ENCODE measurements around the gene UNC5B.
A peak's percentile ranks its signal among the peaks of the same experiment; 100 is the strongest.

The UNC5B gene

GRCh38 chr10:71281646-71282322 lies 69.4 kb downstream of the UNC5B start:
- no peaks in the 10 kb centered on the region for H3K36me3 ChIP-seq (replicated peaks)
- H3K27me3 ChIP-seq (ENCODE audit: low read depth): no peaks in the 10 kb centered on the region
- DNase-seq (ENCODE audit: low spot score in 2 of 2): no peak
- in situ Hi-C loops (cut with MboI; ENCODE audit: low sequenced_read_pairs): no loop called here
- no peak overlapping the region for H3K4me3 ChIP-seq
- H3K9me3 ChIP-seq: no peaks in the 10 kb centered on the region
- H3K4me1 ChIP-seq: no peaks in the 10 kb centered on the region

DNA sequence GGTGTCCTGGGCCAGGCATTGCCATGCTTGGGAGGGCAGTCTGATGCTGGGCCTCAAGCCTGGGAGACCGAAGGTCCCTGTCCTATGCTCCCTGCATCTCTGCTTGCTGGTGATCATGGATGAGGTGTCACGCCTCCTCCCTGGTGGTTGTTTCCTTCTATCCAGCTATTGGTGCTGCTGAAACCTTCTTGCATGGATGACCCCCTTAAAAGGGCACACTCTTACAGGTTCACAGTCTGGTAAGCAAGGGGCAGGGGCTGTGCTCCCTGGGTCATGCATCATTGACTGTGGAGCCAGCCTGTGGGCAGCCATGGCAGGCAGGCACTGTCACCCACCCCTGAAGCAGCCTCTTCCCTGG lies 69.9 kb downstream of the UNC5B start:
- Histone ChIP-seq H3K27me3 (ENCODE audit: low read depth) (no peaks in the 10 kb centered on the region), H3K4me1 (no peaks in the 10 kb centered on the region), H3K9me3 (no peaks in the 10 kb centered on the region), H3K4me3 (no peak overlapping the region), H3K36me3 (replicated peaks) (no peaks in the 10 kb centered on the region)
- no peak for DNase-seq (ENCODE audit: low spot score in 2 of 2)
- in situ Hi-C loops (cut with MboI; ENCODE audit: low sequenced_read_pairs): no loop called here

- no peaks in the 10 kb centered on the region for H3K36me3 ChIP-seq (replicated peaks)
- no peak overlapping the region for H3K4me3 ChIP-seq
- in situ Hi-C loops (cut with MboI; ENCODE audit: low sequenced_read_pairs): no loop called here
- no peaks in the 10 kb centered on the region for H3K4me1 ChIP-seq
- no peak for DNase-seq (ENCODE audit: low spot score in 2 of 2)
- no peaks in the 10 kb centered on the region for H3K27me3 ChIP-seq (ENCODE audit: low read depth)
- H3K9me3 ChIP-seq: no peaks in the 10 kb centered on the region
These were observed 71.0 kb downstream of the UNC5B start for GRCh38 chr10:71283410-71283809.

DNA sequence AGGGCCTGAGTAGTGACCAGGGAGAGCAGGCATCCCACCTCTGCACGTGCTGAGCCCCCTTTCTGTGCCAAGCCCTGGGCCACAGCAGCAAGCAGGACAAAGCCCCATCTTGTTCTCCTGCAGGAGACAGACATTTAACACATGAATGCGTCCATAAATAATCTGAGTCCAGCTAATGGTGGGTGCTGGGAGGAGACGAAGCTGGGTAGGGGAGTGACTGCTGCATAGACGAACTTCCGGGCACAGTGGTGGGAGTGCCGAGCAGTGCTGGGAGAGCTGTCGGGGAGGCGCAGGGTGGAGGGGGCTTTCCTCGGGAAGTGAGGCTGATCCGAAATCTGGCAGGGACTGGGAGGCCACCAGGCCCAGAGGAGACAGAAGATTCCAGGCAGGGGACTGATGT lies 71.5 kb downstream of the UNC5B start:
- Histone ChIP-seq H3K4me3 (no peak overlapping the region), H3K27me3 (ENCODE audit: low read depth) (no peaks in the 10 kb centered on the region), H3K9me3 (no peaks in the 10 kb centered on the region), H3K36me3 (replicated peaks) (no peaks in the 10 kb centered on the region), H3K4me1 (no peaks in the 10 kb centered on the region)
- in situ Hi-C loops (cut with MboI; ENCODE audit: low sequenced_read_pairs): no loop called here
- DNase-seq (ENCODE audit: low spot score in 2 of 2): no peak

DNA sequence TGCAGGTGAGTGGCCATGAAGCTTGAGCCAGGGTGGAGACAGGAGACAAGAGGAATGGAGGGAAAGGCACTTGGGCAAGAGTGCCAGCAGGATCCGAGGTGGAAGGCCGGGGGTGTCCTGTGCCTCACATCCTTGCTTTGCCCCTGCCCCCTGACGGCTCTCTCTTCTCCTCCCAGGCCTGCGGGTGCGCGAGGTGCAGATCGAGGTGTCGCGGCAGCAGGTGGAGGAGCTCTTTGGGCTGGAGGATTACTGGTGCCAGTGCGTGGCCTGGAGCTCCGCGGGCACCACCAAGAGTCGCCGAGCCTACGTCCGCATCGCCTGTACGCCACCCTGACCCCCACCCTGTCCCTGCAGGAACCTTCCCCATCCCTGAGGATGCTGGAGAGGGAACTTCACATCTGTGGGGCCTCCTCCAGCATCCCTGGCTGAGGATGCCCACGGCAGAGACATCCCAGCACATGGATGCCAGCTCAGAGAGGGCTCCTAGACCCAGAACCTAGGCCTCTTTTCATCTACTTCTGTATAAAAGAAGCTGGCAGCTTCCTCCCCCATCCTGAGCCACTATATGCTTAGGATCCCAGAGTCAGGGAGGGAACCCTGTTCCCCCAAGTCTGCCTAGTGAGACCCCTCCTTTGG lies 72.3 kb downstream of the UNC5B start:
- Histone ChIP-seq H3K4me3 (no peak overlapping the region), H3K36me3 (replicated peaks) (no peaks in the 10 kb centered on the region), H3K27me3 (ENCODE audit: low read depth) (no peaks in the 10 kb centered on the region), H3K9me3 (no peaks in the 10 kb centered on the region), H3K4me1 (no peaks in the 10 kb centered on the region)
- DNase-seq (ENCODE audit: low spot score in 2 of 2): no peak
- in situ Hi-C loops (cut with MboI; ENCODE audit: low sequenced_read_pairs): loop anchor here (5.0 kb wide), 1 partner anchor 382 kb away; no protein-coding TSS in a partner anchor

DNA sequence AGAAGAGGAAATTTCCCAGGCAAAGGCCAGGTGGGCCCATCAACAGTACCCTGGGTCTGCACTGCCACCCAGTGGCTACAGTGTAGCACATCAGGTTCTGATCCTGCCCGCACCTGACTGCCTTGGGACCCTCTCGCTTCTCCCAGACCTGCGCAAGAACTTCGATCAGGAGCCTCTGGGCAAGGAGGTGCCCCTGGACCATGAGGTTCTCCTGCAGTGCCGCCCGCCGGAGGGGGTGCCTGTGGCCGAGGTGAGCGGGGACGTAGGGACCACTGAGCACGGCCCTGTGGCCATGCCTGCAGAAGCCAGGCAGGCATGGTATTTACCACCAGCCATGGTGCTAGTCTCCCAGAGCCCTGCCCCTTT lies 72.8 kb downstream of the UNC5B start:
- Histone ChIP-seq H3K4me3 (no peak overlapping the region), H3K36me3 (replicated peaks) (no peaks in the 10 kb centered on the region), H3K4me1 (no peaks in the 10 kb centered on the region), H3K9me3 (no peaks in the 10 kb centered on the region), H3K27me3 (ENCODE audit: low read depth) (no peaks in the 10 kb centered on the region)
- peak; percentile 45 to 76 for DNase-seq (ENCODE audit: low spot score in 2 of 2)
- in situ Hi-C loops (cut with MboI; ENCODE audit: low sequenced_read_pairs): loop anchor here (5.0 kb wide), 1 partner anchor 383 kb away; no protein-coding TSS in a partner anchor

- no peak for DNase-seq (ENCODE audit: low spot score in 2 of 2)
- no peak overlapping the region for H3K4me3 ChIP-seq
- H3K36me3 ChIP-seq (replicated peaks): no peaks in the 10 kb centered on the region
- no peaks in the 10 kb centered on the region for H3K4me1 ChIP-seq
- H3K9me3 ChIP-seq: no peaks in the 10 kb centered on the region
- in situ Hi-C loops (cut with MboI; ENCODE audit: low sequenced_read_pairs): loop anchor here (5.0 kb wide), 1 partner anchor 384 kb away; no protein-coding TSS in a partner anchor
- H3K27me3 ChIP-seq (ENCODE audit: low read depth): no peaks in the 10 kb centered on the region
These were observed 73.6 kb downstream of the UNC5B start for GRCh38 chr10:71285986-71286385.

GRCh38 chr10:71286521-71287294 lies 74.3 kb downstream of the UNC5B start:
- Histone ChIP-seq H3K9me3 (no peaks in the 10 kb centered on the region), H3K4me1 (no peaks in the 10 kb centered on the region), H3K27me3 (ENCODE audit: low read depth) (no peaks in the 10 kb centered on the region), H3K4me3 (no peak overlapping the region), H3K36me3 (replicated peaks) (no peaks in the 10 kb centered on the region)
- no peak for DNase-seq (ENCODE audit: low spot score in 2 of 2)
- in situ Hi-C loops (cut with MboI; ENCODE audit: low sequenced_read_pairs): loop anchor here (5.0 kb wide), 1 partner anchor 384 kb away; no protein-coding TSS in a partner anchor

GRCh38 chr10:71287456-71287855 lies 75.1 kb downstream of the UNC5B start:
- Histone ChIP-seq H3K36me3 (replicated peaks) (no peaks in the 10 kb centered on the region), H3K4me3 (no peak overlapping the region), H3K27me3 (ENCODE audit: low read depth) (no peaks in the 10 kb centered on the region), H3K4me1 (no peaks in the 10 kb centered on the region), H3K9me3 (no peaks in the 10 kb centered on the region)
- no peak for DNase-seq (ENCODE audit: low spot score in 2 of 2)
- in situ Hi-C loops (cut with MboI; ENCODE audit: low sequenced_read_pairs): loop anchor here (5.0 kb wide), 1 partner anchor 385 kb away; no protein-coding TSS in a partner anchor

DNA sequence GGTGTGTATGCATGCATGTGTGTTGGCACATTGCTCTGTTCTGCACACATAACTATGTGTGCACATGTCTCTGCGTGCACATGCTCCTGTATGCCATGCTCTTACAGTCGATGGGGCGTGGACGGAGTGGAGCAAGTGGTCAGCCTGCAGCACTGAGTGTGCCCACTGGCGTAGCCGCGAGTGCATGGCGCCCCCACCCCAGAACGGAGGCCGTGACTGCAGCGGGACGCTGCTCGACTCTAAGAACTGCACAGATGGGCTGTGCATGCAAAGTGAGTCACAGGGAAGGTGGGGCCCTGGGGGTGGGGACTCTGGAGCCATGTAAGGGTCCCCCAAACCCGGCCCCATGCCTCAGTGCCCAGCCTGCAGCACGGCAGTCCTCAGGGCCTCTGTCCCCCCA lies 76.1 kb downstream of the UNC5B start:
- no peaks in the 10 kb centered on the region for H3K4me1 ChIP-seq
- H3K36me3 ChIP-seq (replicated peaks): no peaks in the 10 kb centered on the region
- DNase-seq (ENCODE audit: low spot score in 2 of 2): no peak
- H3K27me3 ChIP-seq (ENCODE audit: low read depth): no peaks in the 10 kb centered on the region
- in situ Hi-C loops (cut with MboI; ENCODE audit: low sequenced_read_pairs): loop anchor here (5.0 kb wide), 1 partner anchor 386 kb away; no protein-coding TSS in a partner anchor
- no peaks in the 10 kb centered on the region for H3K9me3 ChIP-seq
- no peak overlapping the region for H3K4me3 ChIP-seq

DNA sequence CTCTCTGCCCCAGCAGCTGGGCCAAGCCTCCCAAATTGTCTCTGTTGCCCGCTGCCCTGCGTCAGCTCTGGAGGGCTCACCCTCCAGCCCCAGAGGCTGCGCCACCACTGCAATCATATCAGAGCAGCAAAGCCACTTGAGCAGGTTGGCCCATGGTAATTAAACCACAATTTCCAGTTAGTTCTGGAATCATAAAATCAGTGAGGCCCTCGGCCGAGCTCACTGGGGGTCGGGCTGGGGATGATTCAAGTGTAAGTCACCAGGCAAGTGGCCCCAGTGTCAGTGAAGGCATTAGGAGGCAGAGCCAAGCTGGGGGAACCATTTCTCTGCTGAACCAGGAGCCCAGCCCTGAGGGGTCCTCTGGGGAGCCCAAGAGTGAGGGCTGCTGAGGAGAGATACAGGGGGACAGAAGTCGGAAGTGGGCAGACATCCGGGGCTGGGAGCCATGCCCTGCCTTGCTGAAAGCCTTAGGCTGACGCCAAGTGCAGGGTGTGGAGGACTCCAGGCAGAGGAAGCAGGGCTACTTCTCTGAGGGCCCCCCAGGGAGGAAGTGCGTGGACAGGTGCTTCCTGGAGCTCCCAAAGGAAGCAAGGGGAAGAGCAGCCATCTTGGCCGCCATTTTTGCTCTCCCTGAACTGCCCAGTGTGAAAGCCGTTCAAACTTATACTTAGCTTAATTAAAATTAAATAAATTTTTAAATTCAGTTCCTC lies 77.2 kb downstream of the UNC5B start:
- no peaks in the 10 kb centered on the region for H3K36me3 ChIP-seq (replicated peaks)
- no peaks in the 10 kb centered on the region for H3K4me1 ChIP-seq
- no peak for DNase-seq (ENCODE audit: low spot score in 2 of 2)
- H3K4me3 ChIP-seq: no peak overlapping the region
- H3K9me3 ChIP-seq: no peaks in the 10 kb centered on the region
- H3K27me3 ChIP-seq (ENCODE audit: low read depth): no peaks in the 10 kb centered on the region
- in situ Hi-C loops (cut with MboI; ENCODE audit: low sequenced_read_pairs): loop anchor here (5.0 kb wide), 1 partner anchor 387 kb away; no protein-coding TSS in a partner anchor

DNA sequence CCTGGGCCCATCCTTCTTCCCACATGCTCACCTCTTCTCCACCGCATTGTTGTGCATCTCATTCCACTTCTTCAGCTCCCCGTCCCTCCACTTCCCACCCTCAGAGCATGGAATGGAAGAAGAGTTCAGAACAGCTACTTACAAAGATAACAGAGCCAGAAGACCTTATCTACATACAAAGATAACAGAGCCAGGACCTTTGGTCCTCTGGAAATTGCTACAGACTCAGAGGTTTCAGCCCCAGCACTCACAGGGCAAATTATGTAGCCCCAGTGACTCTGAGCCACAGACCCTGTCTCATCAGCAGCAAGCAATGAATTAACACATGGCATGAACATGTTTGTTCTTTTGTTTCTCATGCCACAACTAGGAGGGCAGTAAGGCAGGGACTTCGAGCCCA lies 78.0 kb downstream of the UNC5B start:
- Histone ChIP-seq H3K27me3 (ENCODE audit: low read depth) (no peaks in the 10 kb centered on the region), H3K4me1 (no peaks in the 10 kb centered on the region), H3K36me3 (replicated peaks) (no peaks in the 10 kb centered on the region), H3K4me3 (no peak overlapping the region), H3K9me3 (no peaks in the 10 kb centered on the region)
- no peak for DNase-seq (ENCODE audit: low spot score in 2 of 2)
- in situ Hi-C loops (cut with MboI; ENCODE audit: low sequenced_read_pairs): no loop called here

- Histone ChIP-seq H3K27me3 (ENCODE audit: low read depth) (no peaks in the 10 kb centered on the region), H3K36me3 (replicated peaks) (no peaks in the 10 kb centered on the region), H3K4me3 (no peak overlapping the region), H3K9me3 (no peaks in the 10 kb centered on the region), H3K4me1 (no peaks in the 10 kb centered on the region)
- in situ Hi-C loops (cut with MboI; ENCODE audit: low sequenced_read_pairs): no loop called here
- DNase-seq (ENCODE audit: low spot score in 2 of 2): no peak
These were observed 78.6 kb downstream of the UNC5B start for GRCh38 chr10:71290806-71291527.

Data from HAP-1 (cell line).